Natural killer cell treated with Interleukin-12 subunit alpha and Interleukin-12 subunit beta and Interleukin-15 and Interleukin-18, amount 100 ng/mL, for 72 hours (primary cell): ENCODE results near the gene CHRNB1. TPM values are rescaled to one million over a fixed set of nuclear protein-coding genes. Genes with fewer than 3 reads are reported as not detected.

Source experiments
- ATAC-seq, 2 donors: fragments of 150-1000 bp; cut with Tn5 transposase in 1 of 2; sonication (Bioruptor Pico), chemical (Tn5 transposase) in 1 of 2; 2 replicates each; pipeline ENCODE4 v1.10.0; 2021
- DNase-seq: peaks from one replicate; pipeline ENCODE4 v3.0.0; 2022; ENCODE audit warnings: low spot score
- H3K27ac Mint-ChIP-seq, 2 donors: 1 replicate in 1 of 2; 2 replicates in 1 of 2; pipeline ENCODE4 v1.8.0; 2022; ENCODE audit warnings: mixed read lengths in 2 of 2, mild to moderate bottlenecking in 1 of 2, moderate library complexity in 1 of 2
- H3K27me3 Mint-ChIP-seq, 2 donors: 1 replicate in 1 of 2; 2 replicates in 1 of 2; pipeline ENCODE4 v1.8.0; 2022; ENCODE audit warnings: mixed read lengths in 2 of 2
- H3K36me3 Mint-ChIP-seq: one replicate; pipeline ENCODE4 v1.8.0; 2022; ENCODE audit warnings: mixed read lengths
- H3K4me1 Mint-ChIP-seq, 2 donors: 1 replicate in 1 of 2; 2 replicates in 1 of 2; pipeline ENCODE4 v1.8.0; 2022; ENCODE audit warnings: low read depth in 2 of 2, mixed read lengths in 2 of 2, mild to moderate bottlenecking in 1 of 2
- H3K4me3 Mint-ChIP-seq: one replicate; pipeline ENCODE4 v1.8.0; 2022; ENCODE audit warnings: mixed read lengths
- H3K9me3 Mint-ChIP-seq: 2 replicates; pipeline ENCODE4 v1.8.0; 2022; ENCODE audit warnings: mixed read lengths
- total RNA-seq, 2 donors: library from RNA; stranded (reverse); gene quantifications; one replicate each; pipeline ENCODE4 v1.2.3, GENCODE V29; 2022

The CHRNB1 gene
- total RNA-seq, 2 donors from 2014 or later: 10.4 to 13.7 TPM

GRCh38 chr17:7437950-7438614 lies 6.8 kb upstream of the CHRNB1 start:
- H3K4me1 Mint-ChIP-seq: peaks cover 34 to 36% of the 10 kb centered on the region in 2 donors
- DNase-seq (no peak), ATAC-seq (no peak)
- H3K27ac Mint-ChIP-seq: peak overlapping the region in 1 of 2 donors; percentile 39
- peaks cover 20 to 22% of the 10 kb centered on the region in 2 donors for H3K27me3 Mint-ChIP-seq
- H3K36me3 Mint-ChIP-seq: no peaks in the 10 kb centered on the region
- H3K4me3 Mint-ChIP-seq: peak overlapping the region; percentile 80
- no peaks in the 10 kb centered on the region for H3K9me3 Mint-ChIP-seq

GRCh38 chr17:7438656-7439460 lies 6.0 kb upstream of the CHRNB1 start:
- H3K4me1 Mint-ChIP-seq: peaks cover 34 to 36% of the 10 kb centered on the region in 2 donors
- H3K27ac Mint-ChIP-seq: peak overlapping the region in 1 of 2 donors; percentile 39
- ATAC-seq (no peak), DNase-seq (no peak)
- no peaks in the 10 kb centered on the region for H3K9me3 Mint-ChIP-seq
- peak overlapping the region; percentile 50 for H3K4me3 Mint-ChIP-seq
- peaks cover 28 to 30% of the 10 kb centered on the region in 2 donors for H3K27me3 Mint-ChIP-seq
- H3K36me3 Mint-ChIP-seq: no peaks in the 10 kb centered on the region

GRCh38 chr17:7439462-7440112 lies 5.3 kb upstream of the CHRNB1 start, which contains the start of gene FGF11:
Gene FGF11 (plus strand): TSS chr17:7439512. CDS start chr17:7439621, 109 bp downstream.
- H3K36me3 Mint-ChIP-seq: no peaks in the 10 kb centered on the region
- H3K4me3 Mint-ChIP-seq: peak within 1 kb of the TSS; percentile 82
- no peak for DNase-seq
- ATAC-seq: no peak
- H3K9me3 Mint-ChIP-seq: no peaks in the 10 kb centered on the region
- H3K4me1 Mint-ChIP-seq: peaks cover 34 to 36% of the 10 kb centered on the region in 2 donors
- H3K27me3 Mint-ChIP-seq: peaks cover 32 to 33% of the 10 kb centered on the region in 2 donors
- H3K27ac Mint-ChIP-seq: peak within 1 kb of the TSS in 1 of 2 donors; percentile 68

- peak overlapping the region; percentile 82 for H3K4me3 Mint-ChIP-seq
- H3K36me3 Mint-ChIP-seq: no peaks in the 10 kb centered on the region
- H3K9me3 Mint-ChIP-seq: no peaks in the 10 kb centered on the region
- H3K27ac Mint-ChIP-seq: peak overlapping the region in 1 of 2 donors; percentile 68
- H3K4me1 Mint-ChIP-seq: peaks cover 32 to 37% of the 10 kb centered on the region in 2 donors
- DNase-seq (no peak), ATAC-seq (no peak)
- H3K27me3 Mint-ChIP-seq: peaks cover 33 to 35% of the 10 kb centered on the region in 2 donors
Observed at GRCh38 chr17:7440113-7440833, 4.6 kb upstream of the CHRNB1 start.

GRCh38 chr17:7440834-7441195 lies 4.0 kb upstream of the CHRNB1 start:
- H3K36me3 Mint-ChIP-seq: no peaks in the 10 kb centered on the region
- H3K9me3 Mint-ChIP-seq: no peaks in the 10 kb centered on the region
- H3K4me3 Mint-ChIP-seq: peak overlapping the region; percentile 82
- ATAC-seq (peak in 1 of 2 donors; percentile 46), DNase-seq (no peak)
- H3K27me3 Mint-ChIP-seq: peaks cover 38 to 41% of the 10 kb centered on the region in 2 donors
- no peak overlapping the region for H3K27ac Mint-ChIP-seq
- H3K4me1 Mint-ChIP-seq: peaks cover 36 to 40% of the 10 kb centered on the region in 2 donors

GRCh38 chr17:7441266-7441665 lies 3.6 kb upstream of the CHRNB1 start:
- Mint-ChIP-seq H3K4me1 (peaks cover 36 to 38% of the 10 kb centered on the region in 2 donors), H3K27ac (no peak overlapping the region), H3K9me3 (no peaks in the 10 kb centered on the region), H3K4me3 (no peak overlapping the region), H3K36me3 (no peaks in the 10 kb centered on the region), H3K27me3 (peaks cover 43% of the 10 kb centered on the region in 2 donors)
- no peak for ATAC-seq
- no peak for DNase-seq

GRCh38 chr17:7442142-7442541 lies 2.7 kb upstream of the CHRNB1 start:
- Mint-ChIP-seq H3K9me3 (no peaks in the 10 kb centered on the region), H3K4me1 (peaks cover 32 to 38% of the 10 kb centered on the region in 2 donors), H3K27me3 (peaks cover 46 to 48% of the 10 kb centered on the region in 2 donors), H3K36me3 (no peaks in the 10 kb centered on the region), H3K27ac (no peak overlapping the region), H3K4me3 (no peak overlapping the region)
- ATAC-seq (no peak), DNase-seq (no peak)

GRCh38 chr17:7443499-7444485 lies 1.1 kb upstream of the CHRNB1 start:
- Mint-ChIP-seq H3K4me1 (peaks cover 22 to 33% of the 10 kb centered on the region in 2 donors), H3K27ac (no peak overlapping the region), H3K9me3 (no peaks in the 10 kb centered on the region), H3K27me3 (peaks cover 51 to 54% of the 10 kb centered on the region in 2 donors), H3K36me3 (no peaks in the 10 kb centered on the region), H3K4me3 (no peak overlapping the region)
- DNase-seq: no peak
- no peak for ATAC-seq

GRCh38 chr17:7445619-7445968 lies 733 bp downstream of the CHRNB1 start:
- H3K4me3 Mint-ChIP-seq: peak overlapping the region; percentile 79
- H3K27ac Mint-ChIP-seq: no peak overlapping the region
- H3K36me3 Mint-ChIP-seq: no peaks in the 10 kb centered on the region
- no peak for DNase-seq
- peaks cover 43 to 50% of the 10 kb centered on the region in 2 donors for H3K27me3 Mint-ChIP-seq
- peak; percentile 67 to 73 for ATAC-seq
- peaks cover 11 to 20% of the 10 kb centered on the region in 2 donors for H3K4me1 Mint-ChIP-seq
- H3K9me3 Mint-ChIP-seq: no peaks in the 10 kb centered on the region

- H3K4me3 Mint-ChIP-seq: no peak overlapping the region
- peaks cover 30 to 37% of the 10 kb centered on the region in 2 donors for H3K27me3 Mint-ChIP-seq
- H3K27ac Mint-ChIP-seq: no peak overlapping the region
- DNase-seq: no peak
- H3K36me3 Mint-ChIP-seq: no peaks in the 10 kb centered on the region
- no peak for ATAC-seq
- H3K4me1 Mint-ChIP-seq: peaks cover 11 to 17% of the 10 kb centered on the region in 2 donors
- H3K9me3 Mint-ChIP-seq: no peaks in the 10 kb centered on the region
Observed at GRCh38 chr17:7448461-7448860, 3.6 kb downstream of the CHRNB1 start.

- H3K4me3 Mint-ChIP-seq: no peak overlapping the region
- H3K27me3 Mint-ChIP-seq: no peaks in the 10 kb centered on the region
- H3K9me3 Mint-ChIP-seq: no peaks in the 10 kb centered on the region
- H3K36me3 Mint-ChIP-seq: no peaks in the 10 kb centered on the region
- H3K4me1 Mint-ChIP-seq: peaks cover 9 to 26% of the 10 kb centered on the region in 2 donors
- H3K27ac Mint-ChIP-seq: peak overlapping the region in 1 of 2 donors; percentile 1
- no peak for DNase-seq
- ATAC-seq: no peak
Observed at GRCh38 chr17:7459961-7460545, 15.2 kb downstream of the CHRNB1 start.
